K562 (cell line): ENCODE data around the gene CFAP73. TPM values are rescaled to one million over a fixed set of nuclear protein-coding genes. Genes with fewer than 3 reads are reported as not detected.

Experiments used
- ATAC-seq: fragments of 200-7000 bp; cut with Tn5 transposase; 3 replicates; pipeline ENCODE4 v1.9.1; 2020; ENCODE audit warnings: moderate library complexity
- BruUV-seq: library from RNA; stranded (reverse); fragments of 400-500 nt; replicated peaks from 2 replicates; lab custom pipeline; 2021; lab: Mats Ljungman, UMichigan
- CTCF ChIA-PET: fragments of 300-600 bp; formaldehyde crosslinking; extraction: SDS; loops from one replicate; lab custom pipeline; 2021; ENCODE audit warnings: low intra/inter-chr PET ratio; lab: Yijun Ruan, JAX
- POLR2A ChIA-PET: fragments of 300-600, 350-650 bp; sonication (Branson Sonifier 250); formaldehyde crosslinking; extraction: SDS; loops from one replicate; lab custom pipeline; 2021; ENCODE audit warnings: antibody characterized with exemption, inconsistent platforms; lab: Yijun Ruan, JAX
- DNase-seq, 4 experiments: peaks; one replicate each; pipeline versions ENCODE4 v3.0.0 to v3.0.0-alpha.2; 2011 to 2018; ENCODE audit warnings: low spot score in 3 of 4, mixed read lengths in 3 of 4; ENCODE audit errors: extremely low read depth in 1 of 4
- FAIRE-seq: peaks from 2 replicates; lab custom pipeline; 2011; peaks lifted over from hg19 to GRCh38; lab: Jason Lieb, UNC
- H2AFZ ChIP-seq: 2 replicates; pipeline ENCODE4 v1.6.0; 2011; ENCODE audit warnings: low read depth, low read length, control low read depth, inconsistent platforms
- H3K27ac ChIP-seq: fragments of 200-600 bp; 3 replicates; pipeline ENCODE4 v1.8.0; 2011; ENCODE audit warnings: low read depth, mild to moderate bottlenecking, control low read depth, inconsistent platforms, low read length, moderate library complexity, mixed read lengths; ENCODE audit errors: extremely low read depth
- H3K27me3 ChIP-seq, 2 experiments: fragments of 300-600 bp in 1 of 2; 2 replicates in 1 of 2; 3 replicates in 1 of 2; pipeline versions ENCODE4 v1.6.0 to v1.8.0; 2011; ENCODE audit warnings: inconsistent platforms in 2 of 2, low read length in 2 of 2, mild to moderate bottlenecking in 1 of 2, mixed read lengths in 1 of 2, moderate library complexity in 1 of 2; ENCODE audit not compliant: control insufficient read depth in 2 of 2, insufficient read depth in 2 of 2
- H3K36me3 ChIP-seq: fragments of 300-600 bp; 3 replicates; pipeline ENCODE4 v1.8.0; 2011; ENCODE audit warnings: mild to moderate bottlenecking, low read length, inconsistent platforms; ENCODE audit not compliant: control insufficient read depth, insufficient read depth
- H3K4me1 ChIP-seq, 2 experiments: fragments of 200-600 bp in 1 of 2; replicated peaks in 1 of 2; 2 replicates in 1 of 2; 3 replicates in 1 of 2; pipeline versions ENCODE4 v1.5.1 to v1.8.0; 2011; ENCODE audit warnings: inconsistent platforms in 2 of 2, low read length in 2 of 2, mild to moderate bottlenecking in 1 of 2, mixed read lengths in 1 of 2, moderate library complexity in 1 of 2; ENCODE audit not compliant: control insufficient read depth in 2 of 2, insufficient read depth in 2 of 2
- H3K4me2 ChIP-seq: 2 replicates; pipeline ENCODE4 v1.6.1; 2011; ENCODE audit warnings: low read length, control low read depth, inconsistent platforms, mixed read lengths; ENCODE audit not compliant: insufficient read depth
- H3K4me3 ChIP-seq: fragments of 200-600 bp; sonication (generic), shearing (Covaris generic); 2 replicates; pipeline ENCODE4 v1.5.1; 2016; ENCODE audit warnings: control low read depth, inconsistent platforms
- H3K79me2 ChIP-seq: fragments of 200-600 bp; 3 replicates; pipeline ENCODE4 v1.8.0; 2011; ENCODE audit warnings: low read length, inconsistent platforms; ENCODE audit not compliant: control insufficient read depth, insufficient read depth
- H3K9ac ChIP-seq, 2 experiments: 2 replicates each; pipeline versions ENCODE4 v1.6.0 to v1.6.1; 2011; ENCODE audit warnings: low read depth in 2 of 2, low read length in 2 of 2, control low read depth in 1 of 2, inconsistent platforms in 1 of 2, mild to moderate bottlenecking in 1 of 2, mixed read lengths in 1 of 2; ENCODE audit not compliant: insufficient read depth in 1 of 2
- H3K9me1 ChIP-seq: one replicate; pipeline ENCODE4 v1.6.0; 2011; ENCODE audit warnings: inconsistent platforms, mild to moderate bottlenecking, low read length, moderate library complexity; ENCODE audit not compliant: control insufficient read depth, insufficient read depth
- H3K9me3 ChIP-seq: replicated peaks from 2 replicates; pipeline ENCODE4 v1.5.1; 2011; ENCODE audit warnings: low read depth, low read length, inconsistent platforms; ENCODE audit not compliant: control insufficient read depth, insufficient read depth
- H4K20me1 ChIP-seq: replicated peaks from 2 replicates; pipeline ENCODE4 v1.6.1; 2011; ENCODE audit warnings: low read length, inconsistent platforms, mixed read lengths; ENCODE audit not compliant: control insufficient read depth, insufficient read depth
- FOS ChIP-seq: IDR thresholded peaks from 3 replicates; pipeline ENCODE4 v1.6.1; 2011; ENCODE audit not compliant: insufficient read length; ENCODE audit errors: extremely low read depth
- MCM7 ChIP-seq, 2 experiments: fragments of 450-650 bp; IDR thresholded peaks; 2 replicates each; pipeline ENCODE4 v1.6.1; 2016 to 2018
- MED1 ChIP-seq: sonication (generic); formaldehyde crosslinking; IDR thresholded peaks from 2 replicates; pipeline ENCODE4 v1.8.1; 2023; ENCODE audit warnings: missing genetic modification reagents, borderline replicate concordance
- RBM17 ChIP-seq: fragments of 200-400 bp; formaldehyde crosslinking; IDR thresholded peaks from 2 replicates; pipeline ENCODE4 v1.6.1; 2017; ENCODE audit warnings: low read depth, mild to moderate bottlenecking, low read length, borderline replicate concordance
- SMAD3 ChIP-seq: fragments of 450-650 bp; formaldehyde crosslinking; conservative IDR thresholded peaks from 2 replicates; pipeline ENCODE4 v1.4.0; 2020; ENCODE audit warnings: mild to moderate bottlenecking
- YY1 ChIP-seq, 3 experiments: IDR thresholded peaks; 2 replicates each; pipeline ENCODE4 v1.6.1; 2011; ENCODE audit warnings: low read length in 2 of 3, mild to moderate bottlenecking in 2 of 3, moderate library complexity in 2 of 3, borderline replicate concordance in 1 of 3, control low read depth in 1 of 3, low read depth in 1 of 3; ENCODE audit not compliant: insufficient read depth in 3 of 3, insufficient replicate concordance in 2 of 3, control insufficient read depth in 1 of 3, insufficient read length in 1 of 3; ENCODE audit errors: extremely low read depth in 1 of 3
- ZKSCAN1 ChIP-seq: fragments of 150-350 bp; IDR thresholded peaks from 2 replicates; pipeline ENCODE4 v1.6.1; 2016; ENCODE audit warnings: low read depth, low read length
- ZKSCAN8 ChIP-seq: fragments of 200-800 bp; sonication (Bioruptor generic); IDR thresholded peaks from 2 replicates; pipeline ENCODE4 v1.6.1; 2016; ENCODE audit warnings: missing genetic modification characterization, missing compliant biosample characterization
- ZNF232 ChIP-seq: sonication (generic); formaldehyde crosslinking; IDR thresholded peaks from 2 replicates; pipeline ENCODE4 v1.8.0; 2022; ENCODE audit warnings: mild to moderate bottlenecking, missing genetic modification reagents
- ZNF766 ChIP-seq: fragments of 200-800 bp; sonication (Bioruptor generic); conservative IDR thresholded peaks from 2 replicates; pipeline ENCODE4 v1.6.1; 2016; ENCODE audit warnings: missing genetic modification characterization, missing compliant biosample characterization
- ZZZ3 ChIP-seq: fragments of 450-650 bp; IDR thresholded peaks from 2 replicates; pipeline ENCODE4 v1.6.1; 2016; ENCODE audit warnings: antibody characterized with exemption, mild to moderate bottlenecking, moderate library complexity
- WGBS: fragments of 100-300 bp; shearing (Covaris generic); methylation state at CpG from one replicate; pipeline ENCODE4 v1.1.6; 2016; ENCODE audit warnings: low coverage, mixed read lengths; ENCODE audit not compliant: insufficient coverage; ENCODE audit errors: missing lambda C conversion rate; 5-methylcytosine and 5-hydroxymethylcytosine counted together
- in situ Hi-C: fragments of 300-500 bp; cut with MboI; formaldehyde crosslinking; loops from 4 replicates; pipeline ENCODE4 v1.15.0; 2018; ENCODE audit warnings: inconsistent platforms, mixed read lengths
- intact Hi-C: fragments of 100-400 bp; cut with micrococcal nuclease; formaldehyde crosslinking; loops from 2 replicates; pipeline ENCODE4 v1.14.2; 2022
- polyA plus RNA-seq, 8 experiments: library from polyadenylated mRNA; depleted of rRNA in 4 of 8; stranded (reverse) in 5 of 8; unstranded in 3 of 8; fragments of >200 nt; fragmentation: Nextera tagmentation in 2 of 8; fragmentation: Illumina TruSeq in 1 of 8; extraction: Ambion mirVana in 2 of 8; extraction: Trizol in 1 of 8; gene quantifications; 2 replicates each; pipeline versions ENCODE4 v1.2.1 to v1.2.3, GENCODE V29; 2011 to 2014; ENCODE audit warnings: inconsistent platforms in 1 of 8, missing spikeins in 1 of 8
- total RNA-seq, 7 experiments: library from RNA; depleted of rRNA in 6 of 7; stranded (reverse); fragments of >200 nt in 6 of 7; fragmentation: Illumina TruSeq in 2 of 7; extraction: Trizol in 2 of 7; gene quantifications; 2 replicates each; pipeline versions ENCODE4 v1.2.1 to v1.2.3, GENCODE V29; 2011 to 2021; ENCODE audit warnings: low replicate concordance in 1 of 7
- TF ChIP-seq, protein P1 (sequence below): IDR thresholded peaks from 3 replicates; pipeline ENCODE4 v1.6.1; 2011; ENCODE audit warnings: borderline replicate concordance, mild to moderate bottlenecking, moderate library complexity; ENCODE audit not compliant: insufficient read length; ENCODE audit errors: extremely low read depth
- TF ChIP-seq, protein P2 (sequence below): fragments of 250-450 bp; sonication (Bioruptor Pico); IDR thresholded peaks from 2 replicates; pipeline ENCODE4 v1.5.0; 2022; ENCODE audit warnings: mild to moderate bottlenecking

Gene CFAP73
- total and polyA plus RNA-seq, 9 of the 15 experiments (the other 6 are each of a cell fraction or from before 2014, with no cell fraction given), result not detected

DNA sequence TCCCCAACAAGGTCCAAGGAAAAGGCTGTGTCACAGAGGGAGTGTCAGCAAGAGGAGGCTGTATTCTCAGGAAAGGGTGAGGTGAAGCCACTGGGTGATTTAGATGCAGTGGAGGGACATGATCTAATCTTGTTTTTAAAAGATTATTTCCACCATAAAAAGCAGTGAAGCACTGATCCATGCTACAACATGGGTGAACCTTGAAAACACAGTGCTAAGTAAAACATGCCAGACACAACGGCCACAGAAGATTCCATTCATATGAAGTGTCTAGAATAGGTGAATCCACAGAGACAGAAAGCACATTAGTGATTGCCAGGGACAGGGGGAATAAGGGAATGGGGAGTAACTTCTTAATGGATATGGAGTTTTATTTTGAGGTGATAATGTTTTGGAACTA is 48.8 kb downstream of the CFAP73 start:
- Histone ChIP-seq H3K79me2 (no peaks in the 10 kb centered on the region), H4K20me1 (peaks cover 4% of the 10 kb centered on the region; the same call in 1 of the 2 replicates), H3K9me3 (no peaks in the 10 kb centered on the region), H3K4me1 (peaks cover 2 to 15% of the 10 kb centered on the region in 2 experiments; a peak in 3 of 5 replicates), H3K4me2 (no peak overlapping the region), H3K36me3 (no peaks in the 10 kb centered on the region), H2AFZ (no peak overlapping the region), H3K9ac (no peak overlapping the region), H3K4me3 (no peak overlapping the region), H3K27me3 (no peaks in the 10 kb centered on the region), H3K27ac (no peak overlapping the region), H3K9me1 (no peaks in the 10 kb centered on the region)
- 67% methylated on average over 1 of the region's 1 CpG for WGBS
- TF ChIP-seq ZZZ3 (no peak), ZKSCAN1 (no peak), MED1 (CRISPR knock-in tag) (no peak), ZNF232 (CRISPR knock-in tag) (no peak), FOS (no peak), ZKSCAN8 (CRISPR knock-in tag) (no peak), RBM17 (no peak), MCM7 (IDR thresholded peaks at IDR 0.05) (no peak), ZNF766 (no peak), YY1 (IDR thresholded peaks at IDR 0.05; ENCODE audit: borderline replicate concordance in 1 of 3, control insufficient read depth in 1 of 3, extremely low read depth in 1 of 3, insufficient read depth in 3 of 3, insufficient read length in 1 of 3, insufficient replicate concordance in 2 of 3, low read depth in 1 of 3, low read length in 2 of 3) (no peak), SMAD3 (no peak)
- TF ChIP-seq, protein P1, sequence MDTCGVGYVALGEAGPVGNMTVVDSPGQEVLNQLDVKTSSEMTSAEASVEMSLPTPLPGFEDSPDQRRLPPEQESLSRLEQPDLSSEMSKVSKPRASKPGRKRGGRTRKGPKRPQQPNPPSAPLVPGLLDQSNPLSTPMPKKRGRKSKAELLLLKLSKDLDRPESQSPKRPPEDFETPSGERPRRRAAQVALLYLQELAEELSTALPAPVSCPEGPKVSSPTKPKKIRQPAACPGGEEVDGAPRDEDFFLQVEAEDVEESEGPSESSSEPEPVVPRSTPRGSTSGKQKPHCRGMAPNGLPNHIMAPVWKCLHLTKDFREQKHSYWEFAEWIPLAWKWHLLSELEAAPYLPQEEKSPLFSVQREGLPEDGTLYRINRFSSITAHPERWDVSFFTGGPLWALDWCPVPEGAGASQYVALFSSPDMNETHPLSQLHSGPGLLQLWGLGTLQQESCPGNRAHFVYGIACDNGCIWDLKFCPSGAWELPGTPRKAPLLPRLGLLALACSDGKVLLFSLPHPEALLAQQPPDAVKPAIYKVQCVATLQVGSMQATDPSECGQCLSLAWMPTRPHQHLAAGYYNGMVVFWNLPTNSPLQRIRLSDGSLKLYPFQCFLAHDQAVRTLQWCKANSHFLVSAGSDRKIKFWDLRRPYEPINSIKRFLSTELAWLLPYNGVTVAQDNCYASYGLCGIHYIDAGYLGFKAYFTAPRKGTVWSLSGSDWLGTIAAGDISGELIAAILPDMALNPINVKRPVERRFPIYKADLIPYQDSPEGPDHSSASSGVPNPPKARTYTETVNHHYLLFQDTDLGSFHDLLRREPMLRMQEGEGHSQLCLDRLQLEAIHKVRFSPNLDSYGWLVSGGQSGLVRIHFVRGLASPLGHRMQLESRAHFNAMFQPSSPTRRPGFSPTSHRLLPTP, result no peak
- TF ChIP-seq, protein P2, sequence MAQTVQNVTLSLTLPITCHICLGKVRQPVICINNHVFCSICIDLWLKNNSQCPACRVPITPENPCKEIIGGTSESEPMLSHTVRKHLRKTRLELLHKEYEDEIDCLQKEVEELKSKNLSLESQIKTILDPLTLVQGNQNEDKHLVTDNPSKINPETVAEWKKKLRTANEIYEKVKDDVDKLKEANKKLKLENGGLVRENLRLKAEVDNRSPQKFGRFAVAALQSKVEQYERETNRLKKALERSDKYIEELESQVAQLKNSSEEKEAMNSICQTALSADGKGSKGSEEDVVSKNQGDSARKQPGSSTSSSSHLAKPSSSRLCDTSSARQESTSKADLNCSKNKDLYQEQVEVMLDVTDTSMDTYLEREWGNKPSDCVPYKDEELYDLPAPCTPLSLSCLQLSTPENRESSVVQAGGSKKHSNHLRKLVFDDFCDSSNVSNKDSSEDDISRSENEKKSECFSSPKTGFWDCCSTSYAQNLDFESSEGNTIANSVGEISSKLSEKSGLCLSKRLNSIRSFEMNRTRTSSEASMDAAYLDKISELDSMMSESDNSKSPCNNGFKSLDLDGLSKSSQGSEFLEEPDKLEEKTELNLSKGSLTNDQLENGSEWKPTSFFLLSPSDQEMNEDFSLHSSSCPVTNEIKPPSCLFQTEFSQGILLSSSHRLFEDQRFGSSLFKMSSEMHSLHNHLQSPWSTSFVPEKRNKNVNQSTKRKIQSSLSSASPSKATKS (CRISPR knock-in tag), result no peak
- POLR2A ChIA-PET, result interaction anchor here (0.7 kb wide), 1 partner anchor 14 kb away, joined by 5 read pairs; no protein-coding TSS in a partner anchor
- ATAC-seq (no peak), DNase-seq (peak in 1 of 4 experiments; percentile 15), FAIRE-seq (no peak)
- intact Hi-C loops, result loop anchor here (5.0 kb wide), 2 partner anchors 39 to 89 kb away; no protein-coding TSS in a partner anchor
- BruUV-seq, result no TSS peak
- in situ Hi-C loops, result loop anchor here (5.0 to 25.0 kb wide), 3 partner anchors 84 to 447 kb away; partner anchors contain the start of genes SDS and SDSL
- CTCF ChIA-PET, result interaction anchor here (0.6 kb wide), 3 partner anchors 97 to 688 kb away, joined by 3 read pairs; no protein-coding TSS in a partner anchor
